ENCODE measurements around the gene ICAM3. TPM values are rescaled to one million over a fixed set of nuclear protein-coding genes. Genes with fewer than 3 reads are reported as not detected.

Gene ICAM3
- total RNA-seq, 4 donors from 2014 or later = 3.1 to 4.5 (median 3.8) TPM

GRCh38 chr19:10356431-10356830 is 17.0 kb upstream of the ICAM3 start:
- H3K4me1 ChIP-seq = peaks cover 3% of the 10 kb centered on the region
- H3K27me3 ChIP-seq = no peaks in the 10 kb centered on the region
- no peak overlapping the region for H3K27ac ChIP-seq
- H3K9me3 ChIP-seq = no peaks in the 10 kb centered on the region
- WGBS = 92% methylated on average over 9 of the region's 12 CpGs
- H3K4me3 ChIP-seq = no peak overlapping the region
- no peak for DNase-seq (ENCODE audit: low spot score in 2 of 2)
- TF ChIP-seq POLR2A (IDR thresholded peaks at IDR 0.05) (no peak), CTCF (IDR thresholded peaks at IDR 0.05) (no peak), POLR2AphosphoS5 (IDR thresholded peaks at IDR 0.05) (no peak), EP300 (IDR thresholded peaks at IDR 0.05) (no peak)
- peaks cover 97% of the 10 kb centered on the region for H3K36me3 ChIP-seq

GRCh38 chr19:10353793-10354391 is 14.5 kb upstream of the ICAM3 start:
- 82% methylated on average over 26 of the region's 32 CpGs for WGBS
- TF ChIP-seq CTCF (IDR thresholded peaks at IDR 0.05) = no peak
- no peak for TF ChIP-seq POLR2AphosphoS5 (IDR thresholded peaks at IDR 0.05)
- no peak for TF ChIP-seq EP300 (IDR thresholded peaks at IDR 0.05)
- H3K4me1 ChIP-seq = peaks cover 3% of the 10 kb centered on the region
- H3K4me3 ChIP-seq = no peak overlapping the region
- peaks cover 82% of the 10 kb centered on the region for H3K36me3 ChIP-seq
- no peak for DNase-seq (ENCODE audit: low spot score in 2 of 2)
- no peaks in the 10 kb centered on the region for H3K9me3 ChIP-seq
- H3K27me3 ChIP-seq = no peaks in the 10 kb centered on the region
- no peak overlapping the region for H3K27ac ChIP-seq

- Histone ChIP-seq H3K36me3 (peaks cover 75% of the 10 kb centered on the region), H3K4me3 (no peak overlapping the region), H3K9me3 (no peaks in the 10 kb centered on the region), H3K27me3 (no peaks in the 10 kb centered on the region), H3K27ac (no peak overlapping the region), H3K4me1 (peaks cover 3% of the 10 kb centered on the region)
- WGBS = 83% methylated on average over 50 of the region's 63 CpGs
- DNase-seq (ENCODE audit: low spot score in 2 of 2) = no peak
- TF ChIP-seq POLR2A (IDR thresholded peaks at IDR 0.05) = no peak
- no peak for TF ChIP-seq CTCF (IDR thresholded peaks at IDR 0.05)
- TF ChIP-seq EP300 (IDR thresholded peaks at IDR 0.05) = no peak
- TF ChIP-seq POLR2AphosphoS5 (IDR thresholded peaks at IDR 0.05) = no peak
These were observed 13.6 kb upstream of the ICAM3 start for GRCh38 chr19:10352764-10353671.

- WGBS = 71% methylated on average over 10 of the region's 10 CpGs
- TF ChIP-seq POLR2AphosphoS5 (IDR thresholded peaks at IDR 0.05) (no peak), CTCF (IDR thresholded peaks at IDR 0.05) (no peak), EP300 (IDR thresholded peaks at IDR 0.05) (no peak), POLR2A (IDR thresholded peaks at IDR 0.05) (no peak)
- no peak for DNase-seq (ENCODE audit: low spot score in 2 of 2)
- no peak overlapping the region for H3K4me3 ChIP-seq
- H3K36me3 ChIP-seq = peaks cover 12% of the 10 kb centered on the region
- H3K4me1 ChIP-seq = no peaks in the 10 kb centered on the region
- no peaks in the 10 kb centered on the region for H3K27me3 ChIP-seq
- H3K9me3 ChIP-seq = no peaks in the 10 kb centered on the region
- no peak overlapping the region for H3K27ac ChIP-seq
These were observed 7.1 kb upstream of the ICAM3 start for GRCh38 chr19:10346509-10346908.

GRCh38 chr19:10344780-10345179 is 5.4 kb upstream of the ICAM3 start:
- 71% methylated on average over 10 of the region's 10 CpGs for WGBS
- no peaks in the 10 kb centered on the region for H3K4me1 ChIP-seq
- TF ChIP-seq POLR2A (IDR thresholded peaks at IDR 0.05) = no peak
- TF ChIP-seq POLR2AphosphoS5 (IDR thresholded peaks at IDR 0.05) = no peak
- TF ChIP-seq CTCF (IDR thresholded peaks at IDR 0.05) = no peak
- no peak for TF ChIP-seq EP300 (IDR thresholded peaks at IDR 0.05)
- no peak for DNase-seq (ENCODE audit: low spot score in 2 of 2)
- no peaks in the 10 kb centered on the region for H3K36me3 ChIP-seq
- H3K27ac ChIP-seq = no peak overlapping the region
- H3K4me3 ChIP-seq = no peak overlapping the region
- no peaks in the 10 kb centered on the region for H3K27me3 ChIP-seq
- no peaks in the 10 kb centered on the region for H3K9me3 ChIP-seq

All from suprapubic skin (tissue), 4 donors.